OCI-M2 (cell line): ENCODE results near the gene CPLX3.

ENCODE experiments used
- DNase-seq: peaks from one replicate; lab custom pipeline; 2025; ENCODE audit not compliant: unreplicated experiment; lab: John Stamatoyannopoulos, UW

CPLX3 gene

DNA sequence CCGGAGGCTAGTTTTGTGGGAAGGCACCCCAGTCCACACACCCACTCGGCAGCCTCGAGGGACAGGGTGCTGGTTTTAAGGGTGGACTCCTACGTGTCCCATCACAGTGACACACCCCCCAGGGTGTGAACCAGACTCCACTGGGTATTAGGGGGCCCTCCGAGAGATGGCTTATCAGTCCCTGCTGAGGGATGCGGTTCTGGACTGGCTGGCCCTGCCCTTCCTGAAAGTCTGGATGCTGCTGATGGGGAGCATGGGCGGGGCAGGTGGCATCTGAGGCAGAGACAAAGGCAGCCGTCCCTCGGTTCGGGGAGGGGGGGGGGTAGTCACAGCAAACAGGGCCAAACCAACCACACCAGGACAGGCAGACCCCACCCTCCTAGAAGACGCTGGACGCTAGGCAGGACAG is 17.5 kb downstream of the CPLX3 start:
- DNase-seq: no peak

DNA sequence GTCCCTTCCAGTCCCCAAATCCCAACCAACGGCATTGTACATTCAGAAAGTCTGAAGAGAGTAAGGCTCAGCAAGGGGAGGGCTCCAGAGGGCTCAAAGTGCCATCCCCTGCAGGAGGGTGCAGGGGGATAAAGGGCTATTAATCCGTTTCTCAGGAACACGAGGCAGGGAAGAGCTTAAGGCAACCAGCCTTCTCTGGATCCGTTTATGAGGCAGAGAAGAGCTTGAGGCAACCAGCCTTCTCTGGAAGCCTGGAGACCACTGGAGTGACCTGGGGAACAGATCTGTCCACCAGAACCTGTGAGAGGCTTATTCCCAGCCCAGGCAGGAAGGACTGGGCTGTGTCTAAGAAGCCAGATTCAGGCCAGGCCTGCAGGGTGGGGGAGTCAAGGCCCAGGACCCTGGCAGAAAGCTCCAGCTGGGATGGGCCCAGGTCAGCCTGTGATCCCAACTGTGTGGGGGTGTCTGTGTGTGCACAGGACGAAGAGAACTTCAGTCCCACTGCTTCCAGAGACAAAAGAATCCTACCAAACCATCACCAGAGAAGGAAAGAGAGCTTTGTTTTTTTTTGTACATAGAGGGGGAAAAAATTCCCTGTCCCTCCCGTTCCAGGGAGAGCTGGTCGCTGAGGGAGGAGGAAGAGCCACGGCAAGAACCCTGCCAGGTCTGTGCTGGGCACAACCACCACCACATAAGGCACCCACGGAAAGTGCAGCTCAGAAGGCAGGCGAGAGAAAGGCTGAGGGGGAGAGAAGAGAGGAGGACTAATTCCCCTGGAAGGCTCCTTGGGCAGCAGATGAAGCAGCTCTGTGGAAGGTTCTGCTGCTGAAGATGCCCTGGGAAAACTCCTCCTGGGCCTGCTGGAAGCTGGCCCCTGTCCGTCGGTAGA is 18.1 kb downstream of the CPLX3 start:
- DNase-seq: no peak

DNA sequence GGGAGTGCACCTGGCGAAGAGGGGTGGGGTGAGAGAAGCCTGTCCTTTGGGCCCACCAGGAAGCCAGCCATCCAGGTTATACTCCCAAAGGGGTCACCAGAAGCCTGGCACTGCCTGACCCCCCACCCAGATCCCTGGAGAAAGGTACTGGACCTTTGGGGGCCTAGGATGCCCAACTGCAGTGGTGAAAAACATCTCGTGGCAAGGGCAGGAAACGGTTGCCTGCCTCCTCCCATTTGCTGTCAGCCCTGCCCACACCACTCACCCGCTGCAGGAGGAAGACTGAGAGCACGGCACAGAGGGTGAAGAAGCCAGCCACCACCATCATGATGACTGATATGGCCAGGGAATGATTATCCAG is 18.8 kb downstream of the CPLX3 start:
- DNase-seq: no peak

DNA sequence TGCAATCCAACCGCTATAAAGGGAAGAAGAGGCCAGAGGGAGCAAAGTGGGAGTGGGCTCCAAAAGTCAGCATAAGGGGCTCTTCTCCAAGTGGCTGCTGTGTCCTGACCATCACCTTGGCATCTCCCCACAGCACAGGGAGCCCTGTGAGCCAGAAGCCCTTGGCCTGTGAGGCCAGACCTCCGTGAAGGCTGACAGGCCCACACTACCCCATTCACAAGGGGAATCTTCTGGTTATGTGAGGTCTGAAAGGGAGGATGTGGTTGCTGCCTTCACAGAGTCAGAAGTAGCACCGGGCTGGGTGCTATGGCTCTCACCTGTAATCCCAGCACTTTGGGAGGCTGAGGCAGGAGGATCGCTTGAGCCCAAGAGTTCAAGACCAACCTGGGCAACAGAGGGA is 19.2 kb downstream of the CPLX3 start:
- DNase-seq: no peak

DNA sequence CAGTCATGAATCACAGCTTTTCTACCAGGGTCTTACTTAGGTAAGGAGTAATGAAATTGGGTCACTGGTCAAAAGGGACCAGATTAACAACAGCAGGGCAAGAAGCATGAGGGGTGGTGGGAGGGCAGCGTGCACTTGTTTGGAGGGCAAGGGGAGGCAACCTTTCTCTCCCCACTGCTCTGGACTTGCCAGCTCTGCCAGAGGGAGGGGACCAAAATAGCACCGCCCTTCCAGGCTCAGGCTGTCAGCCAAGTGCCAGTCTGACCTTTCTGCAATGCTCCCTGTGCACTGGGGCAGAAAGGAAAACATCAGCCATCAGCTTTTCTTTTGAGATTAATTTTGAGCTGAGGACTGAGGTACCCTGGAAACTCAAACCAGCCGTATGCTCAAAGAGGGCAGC is 21.0 kb downstream of the CPLX3 start:
- DNase-seq: no peak

DNA sequence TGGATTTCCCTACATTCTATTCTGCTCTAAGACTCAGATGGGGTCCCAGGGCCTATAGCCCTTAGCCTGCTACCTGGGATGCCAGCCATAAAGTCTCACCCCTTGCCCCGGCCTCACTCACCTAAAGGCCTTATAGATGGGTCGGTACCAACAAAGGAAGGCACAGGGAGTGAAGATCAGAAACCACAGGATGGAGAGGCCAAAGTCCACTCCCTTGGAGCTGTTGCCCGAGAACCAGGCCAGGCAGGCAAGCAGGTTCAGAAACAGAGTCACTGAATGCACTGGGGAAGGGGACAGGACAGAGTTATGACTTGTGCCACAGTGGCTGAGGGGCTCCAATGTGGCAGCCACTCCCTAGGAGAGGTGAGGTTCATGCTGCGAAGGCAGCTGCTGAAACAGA is 24.0 kb downstream of the CPLX3 start:
- no peak for DNase-seq

DNA sequence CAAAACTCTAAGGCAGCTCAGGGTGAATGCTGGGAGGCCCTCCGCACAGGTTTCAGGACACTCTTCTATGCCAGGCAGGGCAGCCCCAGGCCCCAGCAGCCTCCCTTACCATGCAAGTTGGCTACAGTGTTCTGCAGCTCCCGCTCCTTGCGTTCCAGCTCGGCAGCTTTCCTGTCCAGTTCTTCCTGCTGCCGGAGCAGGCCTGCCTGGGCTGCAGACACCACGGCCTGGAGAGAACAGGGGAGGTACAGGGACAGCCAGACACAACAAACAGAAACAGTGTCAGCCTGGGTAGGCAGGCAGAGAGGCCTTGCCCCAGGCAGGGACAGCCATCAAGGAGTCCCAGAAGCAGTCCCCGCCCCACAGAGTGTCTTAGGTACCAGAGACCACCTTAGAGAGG is 25.5 kb downstream of the CPLX3 start:
- DNase-seq: no peak

DNA sequence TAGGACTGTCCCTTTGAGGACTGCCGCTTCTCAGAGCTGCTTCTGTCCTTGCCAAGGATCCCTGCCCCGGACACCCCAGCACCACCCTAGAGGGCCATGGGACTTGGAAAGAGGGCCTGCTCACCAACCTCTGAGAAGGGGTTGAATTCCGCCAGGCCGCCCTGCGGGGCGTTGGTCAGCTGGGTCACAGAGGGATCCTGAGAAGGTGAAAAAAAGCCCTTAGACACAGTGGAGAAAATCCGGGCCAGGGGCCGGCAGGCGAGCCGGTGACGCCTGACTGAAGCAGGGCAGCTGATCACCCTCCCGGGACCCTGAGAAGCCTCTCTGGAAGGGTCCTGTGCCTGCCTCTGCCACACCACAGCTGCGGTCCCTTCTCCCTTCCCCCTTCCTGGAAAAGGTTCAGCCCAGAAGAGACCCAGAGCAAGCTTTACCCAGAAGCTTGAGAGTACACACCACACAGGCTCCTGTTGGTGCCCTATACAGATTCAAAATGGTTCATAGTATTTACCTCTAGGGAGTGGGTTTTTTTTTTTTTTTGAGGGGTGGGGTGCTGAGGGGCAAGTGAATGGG is 28.1 kb downstream of the CPLX3 start:
- no peak for DNase-seq

DNA sequence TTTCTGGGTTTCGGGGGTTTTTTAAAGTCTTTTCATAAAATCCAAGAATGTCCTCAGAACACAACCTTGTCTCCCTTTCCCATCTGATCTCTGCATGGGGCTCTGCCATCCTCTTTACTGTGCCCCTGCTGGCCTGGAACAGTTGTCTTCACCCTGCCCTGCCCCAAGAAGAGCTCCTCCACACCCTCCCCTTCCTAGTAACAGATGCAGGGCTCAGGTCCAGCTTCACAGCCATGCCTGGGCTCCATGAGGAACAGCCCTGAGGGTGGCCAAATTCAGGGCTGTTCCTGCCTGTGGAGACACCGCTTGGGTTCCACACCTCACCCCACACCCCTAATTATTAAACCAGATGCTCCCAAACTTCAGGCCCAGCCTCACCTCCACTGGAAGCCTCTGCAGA is 29.4 kb downstream of the CPLX3 start:
- DNase-seq: no peak

DNA sequence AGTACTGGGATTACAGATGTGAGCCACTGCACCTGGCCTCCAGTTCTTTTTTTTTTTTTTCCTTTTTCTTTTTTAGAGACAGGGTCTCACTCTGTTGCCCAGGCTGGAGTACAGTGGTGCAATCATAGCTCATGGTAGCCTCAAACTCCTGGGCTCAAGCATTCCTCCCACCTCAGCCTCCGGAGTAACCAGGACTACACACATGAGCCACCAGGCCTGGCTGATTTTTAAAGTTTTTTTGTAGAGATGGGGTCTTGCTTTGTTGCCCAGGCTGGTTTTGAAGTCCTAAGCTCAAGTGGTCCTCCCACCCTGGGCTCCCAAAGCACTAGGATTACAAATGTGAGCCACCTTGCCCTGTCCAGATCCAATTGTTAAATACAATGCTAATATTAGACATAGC is 30.1 kb downstream of the CPLX3 start:
- DNase-seq: no peak

DNA sequence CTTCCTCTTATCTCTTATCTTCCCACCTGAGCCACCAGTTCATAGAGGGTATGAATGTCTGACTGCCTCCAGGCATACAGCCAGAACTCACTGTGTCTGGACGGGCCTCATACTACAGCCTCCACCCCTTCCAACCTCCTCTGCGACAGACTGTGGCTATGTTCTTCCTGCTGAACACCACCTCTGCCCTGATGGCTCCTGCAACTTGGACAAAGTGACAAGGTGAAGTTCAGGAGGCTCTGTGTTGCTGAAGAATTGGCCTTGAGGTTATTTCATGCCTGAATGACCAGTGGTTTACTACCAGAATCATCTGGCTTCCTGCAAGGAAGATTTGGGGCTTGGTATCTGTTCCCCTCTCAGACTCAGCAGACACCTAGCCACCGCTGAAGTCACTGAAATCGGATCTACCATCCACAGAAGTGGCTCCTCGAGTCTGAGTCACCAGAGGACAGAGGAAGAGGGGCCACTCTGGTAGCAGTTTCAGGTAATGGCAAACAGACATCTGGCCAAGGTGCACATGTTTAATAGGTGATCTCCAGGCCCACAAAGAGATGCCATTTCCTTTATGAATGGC is 30.7 kb downstream of the CPLX3 start:
- no peak for DNase-seq

DNA sequence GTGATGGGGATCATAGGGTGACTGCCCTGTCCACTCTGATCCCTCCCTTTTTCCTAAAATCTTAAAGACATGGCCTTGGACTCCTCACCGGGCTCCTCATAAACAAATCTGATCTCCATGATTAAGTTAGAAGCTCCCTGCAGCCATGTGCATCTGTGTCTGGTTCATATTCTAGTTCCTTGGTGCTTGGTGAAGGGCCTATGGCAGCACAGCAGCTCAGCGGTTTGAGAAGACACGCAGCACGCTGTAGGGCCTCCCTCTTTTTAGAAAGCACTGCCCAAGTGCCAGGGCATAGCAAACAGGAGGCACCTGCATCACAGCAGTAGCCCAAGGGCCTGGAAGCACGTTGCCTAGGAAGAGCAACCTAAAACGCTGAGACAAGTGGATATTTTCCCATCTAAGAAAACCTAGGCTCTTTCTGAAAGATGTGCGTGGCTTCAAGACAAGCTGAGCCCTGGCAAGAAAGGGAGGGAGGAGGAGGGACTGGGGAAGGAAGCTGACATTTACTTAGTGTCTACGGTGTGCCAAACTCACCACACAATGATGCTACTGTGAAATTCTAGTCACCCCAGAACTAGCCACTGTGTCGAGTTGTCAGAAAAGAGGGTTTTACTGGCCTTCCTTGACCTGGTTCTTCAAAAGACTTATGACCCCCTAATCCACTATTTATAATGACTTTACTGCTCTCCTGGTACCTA is 31.4 kb downstream of the CPLX3 start:
- DNase-seq: no peak

DNA sequence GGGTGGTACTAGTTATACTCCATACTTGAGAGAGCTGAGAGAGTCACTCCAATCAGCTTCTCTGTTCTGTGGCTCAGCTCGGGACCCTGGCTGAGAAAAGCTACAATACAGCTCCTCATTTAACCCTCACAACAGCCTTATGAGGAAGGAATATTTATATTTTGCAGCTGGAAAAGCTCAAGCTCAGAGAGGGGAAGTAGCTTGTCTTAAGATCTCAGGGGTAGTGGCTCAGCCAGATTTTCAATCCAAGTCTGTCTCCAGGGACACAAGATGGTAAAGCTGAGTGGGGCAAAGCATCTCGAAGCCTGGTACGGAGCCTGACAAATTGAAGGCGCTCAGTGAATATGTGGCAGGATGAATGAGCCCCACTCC is 31.9 kb downstream of the CPLX3 start:
- DNase-seq: no peak

DNA sequence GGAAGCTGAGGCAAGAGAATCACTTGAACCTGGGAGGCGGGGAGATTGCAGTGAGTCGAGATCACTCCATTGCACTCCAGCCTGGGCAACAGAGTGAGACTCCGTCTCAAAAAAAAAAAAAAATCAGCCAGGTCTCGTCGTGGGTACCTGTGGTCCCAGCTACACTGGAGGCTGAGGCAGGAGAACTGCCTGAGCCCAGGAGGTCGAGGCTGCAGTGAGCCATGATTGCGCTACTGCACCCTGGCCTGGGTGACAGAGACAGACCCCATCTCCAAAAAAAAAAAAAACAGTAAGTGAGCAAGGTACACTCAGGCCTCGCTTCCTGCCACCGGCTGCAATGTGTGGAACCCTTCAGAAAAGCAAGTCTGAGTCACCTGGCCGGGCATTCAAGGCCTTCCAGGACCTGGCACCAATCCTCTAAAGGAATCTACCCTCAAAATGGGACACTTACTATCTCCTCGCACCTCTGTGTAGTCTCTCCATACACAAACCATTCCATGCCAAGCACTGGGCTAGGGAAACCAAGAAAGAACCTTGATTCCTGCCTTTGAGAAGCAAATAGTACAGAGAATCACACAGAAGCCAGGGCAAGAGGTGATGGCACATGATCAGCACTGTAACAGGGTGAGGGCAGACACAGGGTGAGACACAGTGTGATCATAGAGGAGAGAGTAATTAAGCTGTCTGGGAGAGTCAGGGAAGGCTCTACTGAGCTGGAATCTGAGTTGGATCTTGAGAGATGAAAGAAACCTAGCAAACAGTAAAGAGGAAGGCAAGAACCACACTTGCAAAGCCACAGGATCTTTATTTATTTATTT is 37.0 kb downstream of the CPLX3 start:
- no peak for DNase-seq

DNA sequence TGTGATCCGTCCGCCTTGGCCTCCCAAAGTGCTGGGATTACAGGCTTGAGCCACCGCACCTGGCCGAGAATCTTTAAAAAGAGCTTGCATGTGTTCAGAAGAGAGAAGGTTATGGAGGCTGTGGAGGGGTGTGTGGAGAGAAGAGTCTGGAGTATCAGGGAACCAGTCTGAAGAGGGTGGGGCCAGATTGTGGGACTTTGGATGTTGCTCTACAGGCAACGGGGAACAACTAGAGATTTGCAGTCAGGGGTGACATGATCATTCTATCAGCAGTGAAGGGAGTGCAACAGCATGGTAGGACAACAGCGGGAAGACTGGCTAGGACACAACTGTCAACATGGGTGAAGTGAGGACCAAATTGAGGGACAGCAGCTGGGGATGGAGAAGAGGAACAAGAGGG is 37.9 kb downstream of the CPLX3 start:
- no peak for DNase-seq

DNA sequence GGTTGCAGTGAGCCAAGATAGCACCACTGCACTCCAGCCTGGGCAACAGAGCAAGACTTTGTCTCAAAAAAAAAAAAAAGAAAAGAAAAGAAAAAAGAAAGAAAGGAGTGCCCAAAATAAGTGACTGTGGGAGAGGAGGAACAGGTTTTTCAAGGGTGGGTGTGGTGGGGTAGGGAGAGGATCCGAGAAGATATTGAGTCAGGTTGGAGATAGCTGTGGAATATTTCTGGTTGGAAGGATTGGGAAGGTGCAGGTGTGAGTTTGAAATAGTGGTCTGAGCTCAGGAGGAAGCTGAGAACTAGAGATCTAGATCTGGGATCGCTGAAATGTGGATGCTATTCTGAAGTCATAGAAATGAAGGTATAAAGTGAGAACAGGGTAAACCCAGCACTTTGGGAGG is 38.9 kb downstream of the CPLX3 start:
- DNase-seq: no peak

DNA sequence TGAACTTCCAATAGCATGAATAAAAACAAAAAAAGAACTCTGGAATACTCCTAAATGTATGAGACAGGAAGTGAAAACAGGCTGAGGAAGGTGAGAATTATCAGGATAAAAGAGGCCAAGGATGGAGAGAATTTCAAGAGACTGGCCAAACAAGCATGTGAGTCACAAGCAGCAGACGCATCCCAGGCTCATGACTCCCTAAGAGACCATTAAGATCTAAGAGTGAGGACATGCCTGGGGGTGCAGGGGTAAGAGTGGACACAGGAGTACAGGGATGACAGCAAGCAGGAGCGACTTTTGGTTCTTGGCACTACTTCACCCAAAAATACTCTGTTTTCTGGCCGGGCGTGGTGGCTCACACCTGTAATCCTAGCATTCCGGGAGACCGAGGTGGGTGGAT is 39.7 kb downstream of the CPLX3 start:
- no peak for DNase-seq

DNA sequence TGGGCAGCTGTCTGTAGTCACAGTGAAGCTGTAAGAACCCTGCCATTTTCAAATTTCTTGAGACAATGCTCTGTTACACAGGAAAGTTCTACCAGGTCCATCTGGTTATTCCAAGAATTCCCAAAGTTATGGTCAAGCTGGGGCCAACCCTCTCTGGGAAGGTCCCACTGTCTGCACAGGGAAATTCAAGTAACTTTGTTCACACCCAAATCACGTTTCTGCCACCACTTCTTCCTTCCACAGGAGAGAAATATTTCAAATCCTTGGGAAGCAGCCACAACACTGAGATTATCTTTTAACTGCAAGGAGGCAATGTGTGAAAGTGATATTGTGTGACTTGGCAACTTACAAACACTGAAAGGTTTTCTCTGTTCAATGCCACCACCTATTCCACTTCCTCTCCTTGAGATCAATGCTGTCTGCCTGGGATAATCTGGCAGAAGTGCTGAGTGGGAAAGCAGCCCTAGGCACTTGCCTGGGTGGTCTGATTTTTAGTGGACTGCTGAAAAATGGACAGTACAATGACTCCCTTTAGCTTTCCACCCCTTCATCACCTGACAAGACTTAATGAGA is 41.1 kb downstream of the CPLX3 start:
- no peak for DNase-seq

DNA sequence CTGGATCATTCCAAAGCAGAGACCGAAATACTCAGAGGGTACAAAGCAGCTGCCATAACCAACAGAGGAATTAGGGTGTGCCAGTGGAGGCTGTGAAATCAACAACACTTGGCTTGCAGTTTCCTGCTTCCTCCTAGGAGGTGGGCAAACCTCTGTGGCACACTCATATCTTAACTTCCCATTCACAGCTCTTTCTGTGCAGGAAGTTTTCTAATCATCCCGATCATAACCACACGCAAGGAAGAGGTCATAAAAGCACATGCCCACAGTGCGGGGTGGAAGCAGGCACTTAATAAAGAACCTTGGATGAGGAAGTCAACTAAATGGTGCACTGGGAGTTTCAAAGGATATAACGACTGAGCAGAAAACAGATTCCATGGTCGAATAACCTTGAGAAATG is 41.6 kb downstream of the CPLX3 start:
- DNase-seq: no peak

DNA sequence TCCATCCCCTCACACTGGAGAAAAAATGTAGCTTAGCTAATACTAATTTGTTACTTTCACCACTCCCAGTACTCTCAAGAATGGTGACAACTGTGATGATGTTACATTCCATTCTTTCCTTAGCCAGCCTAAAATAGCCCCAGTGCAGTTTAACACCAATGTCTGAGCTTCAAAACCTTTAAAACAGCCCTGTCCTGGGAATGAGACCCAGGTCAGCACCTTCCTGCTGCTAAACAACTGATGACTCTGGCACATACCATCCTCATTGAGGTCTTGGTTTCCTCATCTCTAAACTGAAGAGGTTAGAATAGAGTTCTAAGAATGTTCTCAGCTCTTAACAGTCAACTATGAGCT is 42.9 kb downstream of the CPLX3 start:
- no peak for DNase-seq
